T-helper 22 cell (primary cell): ENCODE measurements around the gene PPP2R2C.

Experiments used
- DNase-seq: peaks from one replicate; pipeline ENCODE4 v3.0.0-alpha.2; 2020; ENCODE audit warnings: low read depth

The PPP2R2C gene

DNA sequence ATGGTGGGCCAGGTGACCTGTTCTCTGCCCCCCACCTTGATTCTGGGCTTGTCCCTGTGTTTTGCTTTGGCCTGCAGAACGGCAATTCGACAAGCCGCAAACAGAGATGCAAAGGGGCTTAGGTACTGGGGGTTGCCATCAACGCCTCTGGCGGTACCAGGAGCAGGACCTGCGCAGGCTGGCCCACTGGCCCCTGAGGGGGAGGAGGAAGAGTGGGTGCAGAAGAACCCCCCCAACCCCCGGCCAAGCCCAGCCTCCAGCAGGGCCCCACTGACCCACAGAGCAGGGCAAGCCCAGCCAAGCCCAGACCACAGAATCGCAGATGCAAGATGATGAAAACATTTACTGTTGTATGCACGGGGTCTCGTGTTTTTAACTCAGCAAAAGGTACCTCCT lies 89.4 kb downstream of the PPP2R2C start:
- no peak for DNase-seq

DNA sequence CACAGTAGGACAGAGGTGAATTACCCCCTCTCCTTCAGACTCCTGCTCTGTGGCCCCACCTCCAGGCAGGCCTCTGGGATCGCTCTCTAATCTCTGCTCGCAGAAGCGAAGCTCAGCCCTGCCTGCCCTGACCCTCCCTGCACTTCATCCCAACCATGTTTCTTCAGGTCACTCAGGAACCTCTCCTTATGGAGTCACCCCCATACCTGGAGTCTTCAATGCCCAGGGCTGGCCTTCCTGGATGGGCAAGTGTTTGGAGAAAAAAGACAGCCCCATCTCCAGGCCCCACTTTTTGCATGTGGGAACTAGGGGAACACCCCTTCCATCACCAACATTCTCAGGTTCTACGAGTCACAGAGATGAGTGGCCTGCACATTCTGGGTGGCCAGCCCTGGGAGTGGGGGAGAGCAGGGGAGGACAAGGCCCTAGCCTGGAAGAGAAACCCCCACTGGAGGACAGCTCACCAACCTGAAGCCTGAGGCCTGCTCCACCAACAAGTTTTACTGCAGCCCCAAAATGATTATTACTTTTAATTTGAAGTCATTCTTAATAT lies 90.8 kb downstream of the PPP2R2C start:
- DNase-seq = no peak

DNA sequence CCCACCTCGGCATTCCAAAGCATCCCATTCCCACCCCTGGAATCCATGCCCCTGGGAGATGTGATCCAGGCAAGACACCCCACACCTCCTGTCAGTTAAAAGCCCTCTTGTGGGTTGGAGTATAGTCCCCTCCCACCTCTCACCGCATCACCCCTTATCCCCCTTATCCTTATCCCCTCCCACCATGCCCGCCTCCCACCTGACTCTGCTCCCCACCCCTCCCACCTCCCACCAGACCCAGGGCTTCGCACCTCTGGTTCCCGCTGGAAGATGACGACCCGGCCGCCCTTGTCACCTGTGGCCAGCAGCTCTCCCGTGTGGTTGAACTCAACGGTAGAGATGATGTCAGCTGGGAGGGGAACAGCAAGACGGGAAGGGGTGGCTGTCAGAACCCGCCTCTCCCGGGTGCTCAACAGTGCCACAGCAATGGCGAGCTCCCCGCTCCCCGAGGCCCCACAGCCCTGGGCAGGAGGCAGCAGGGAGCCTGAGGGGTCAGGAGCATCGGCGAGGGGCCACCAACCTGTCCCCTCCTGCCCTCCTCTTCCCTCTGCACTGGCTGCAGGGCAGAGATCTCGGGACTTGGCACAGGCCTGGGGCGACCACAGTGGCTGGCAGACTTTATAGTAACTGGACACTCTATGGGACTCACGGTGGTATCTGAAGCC lies 91.5 kb downstream of the PPP2R2C start:
- DNase-seq = no peak

DNA sequence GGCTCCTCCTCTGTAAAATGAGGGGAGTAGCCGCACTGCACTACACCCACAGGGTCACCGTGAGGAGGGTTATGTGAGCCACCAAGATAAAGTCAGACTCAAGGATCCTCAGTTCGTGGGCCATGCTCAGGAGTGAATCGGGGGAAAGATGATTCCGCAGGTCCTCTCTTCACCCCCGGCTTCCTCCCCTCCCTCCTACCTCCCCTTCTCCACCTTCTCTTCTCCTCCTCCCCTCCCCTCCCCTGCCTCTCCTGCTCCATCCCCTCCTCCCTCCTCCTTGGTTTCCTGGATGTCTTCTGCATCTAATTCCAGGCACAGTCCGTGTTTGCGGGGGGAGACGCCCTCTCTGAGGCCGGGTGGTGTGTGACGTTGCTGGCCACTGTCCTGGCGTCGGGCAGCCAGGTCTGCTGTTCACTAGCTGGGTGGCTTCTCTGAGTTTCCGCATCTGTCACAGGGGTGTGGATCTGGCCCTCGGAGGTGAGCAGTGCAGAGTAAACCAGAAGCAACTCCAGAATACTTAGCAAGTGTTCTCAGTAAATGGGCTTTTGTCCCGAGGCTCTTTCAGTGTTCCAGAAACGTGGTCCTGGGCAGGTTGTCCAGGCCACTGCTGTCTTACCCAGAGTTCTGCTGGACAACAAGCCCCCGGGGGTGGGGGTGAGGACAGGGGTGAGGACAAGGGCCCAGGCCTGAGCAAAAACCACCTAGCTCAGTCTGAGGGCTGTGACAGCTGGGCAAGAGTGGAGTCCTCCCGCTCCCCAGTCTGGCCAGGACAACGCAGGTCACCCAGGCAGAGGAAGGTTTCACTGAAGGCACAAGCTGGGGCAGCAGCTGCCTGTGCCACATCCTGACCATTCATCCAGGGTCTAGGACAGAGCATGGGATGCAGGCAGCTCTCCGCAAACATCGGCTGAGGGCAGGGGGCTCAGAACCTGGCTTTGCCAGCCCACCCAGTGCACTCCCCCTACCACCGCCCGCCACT lies 92.4 kb downstream of the PPP2R2C start:
- DNase-seq = no peak

DNA sequence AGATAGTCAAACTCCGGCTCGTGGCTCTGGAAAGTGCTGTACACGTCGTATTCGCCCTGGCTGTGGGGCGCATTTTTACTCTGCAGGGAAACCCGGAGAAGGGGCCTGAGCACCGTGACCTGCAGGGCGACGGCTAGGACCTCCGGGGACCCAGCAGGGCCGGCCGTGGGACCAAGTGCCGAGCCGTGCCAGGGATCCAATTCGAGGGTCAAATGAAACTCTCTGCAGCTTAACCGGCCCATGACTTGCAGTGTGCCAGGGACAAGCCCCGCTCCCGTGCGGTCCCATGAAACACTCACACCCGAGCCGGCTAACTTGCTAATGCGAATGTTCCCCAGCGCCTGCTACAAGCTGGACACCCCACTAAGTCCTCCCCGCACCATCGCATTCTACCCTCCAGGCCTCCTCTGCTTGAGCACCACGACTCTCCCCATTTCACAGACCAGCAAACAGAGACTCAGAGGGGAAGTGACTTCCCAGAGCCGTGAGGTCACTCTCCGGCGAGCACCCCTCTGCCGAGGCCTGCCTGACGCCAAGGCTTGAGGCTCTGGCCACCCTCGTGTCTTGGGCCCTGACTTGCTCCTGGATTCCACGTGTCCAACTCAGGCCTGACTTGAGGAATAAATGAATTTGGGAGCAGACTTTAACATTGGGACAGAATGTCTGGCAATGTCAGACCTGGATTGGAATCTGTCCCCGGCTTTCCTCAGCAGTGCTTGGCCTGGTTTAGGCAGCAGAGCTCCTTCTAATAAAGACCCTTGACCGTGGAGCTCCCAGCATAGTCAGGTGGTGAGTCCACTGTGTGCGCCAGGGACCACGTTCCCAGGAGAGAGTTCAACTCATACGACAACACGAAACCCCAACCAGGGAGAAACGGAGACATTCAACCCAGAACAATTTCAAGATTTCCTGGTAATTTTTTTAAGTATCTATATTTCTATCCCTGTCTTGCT lies 93.6 kb downstream of the PPP2R2C start:
- no peak for DNase-seq

DNA sequence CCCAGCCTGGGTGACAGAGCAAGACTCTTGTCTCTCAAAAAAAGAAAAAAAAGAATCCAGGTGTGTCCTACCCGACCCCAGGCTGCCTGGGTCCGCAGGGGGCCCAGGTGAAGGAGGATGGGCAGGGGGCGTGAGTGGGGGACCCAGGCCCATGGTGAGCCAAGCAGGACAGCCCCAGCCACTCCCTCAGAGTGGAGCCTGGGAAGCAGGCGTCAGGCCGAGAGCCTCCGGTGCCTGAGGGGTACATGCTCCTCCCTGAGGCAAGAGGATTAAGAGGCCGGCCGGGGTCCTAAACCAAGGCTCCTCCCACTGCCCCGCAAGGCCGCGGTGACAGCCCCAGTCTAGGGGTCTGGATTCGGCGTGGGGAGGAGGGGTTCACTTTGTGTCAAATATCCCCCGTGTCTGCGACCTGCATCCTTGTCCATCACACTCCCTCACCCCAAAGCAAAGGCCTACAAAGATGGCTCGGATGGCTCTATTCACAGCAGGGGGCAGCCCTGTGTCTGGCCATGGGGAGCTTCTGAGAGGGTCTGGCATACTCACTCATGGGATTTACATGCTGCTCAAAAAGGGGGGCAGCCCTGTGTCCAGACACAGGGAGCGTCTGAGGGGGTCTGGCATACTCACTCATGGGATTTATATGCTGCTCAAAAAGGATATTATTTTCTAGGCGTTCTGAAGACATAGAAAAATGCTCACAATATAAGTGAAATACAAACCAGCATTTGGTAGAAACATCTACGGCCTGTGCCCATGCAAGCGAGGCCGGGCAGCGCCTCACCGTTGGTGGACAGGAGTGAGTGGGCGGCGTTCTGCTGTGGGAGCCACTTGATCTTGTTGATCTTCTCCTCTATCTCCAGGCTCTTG lies 94.6 kb downstream of the PPP2R2C start:
- DNase-seq = no peak

DNA sequence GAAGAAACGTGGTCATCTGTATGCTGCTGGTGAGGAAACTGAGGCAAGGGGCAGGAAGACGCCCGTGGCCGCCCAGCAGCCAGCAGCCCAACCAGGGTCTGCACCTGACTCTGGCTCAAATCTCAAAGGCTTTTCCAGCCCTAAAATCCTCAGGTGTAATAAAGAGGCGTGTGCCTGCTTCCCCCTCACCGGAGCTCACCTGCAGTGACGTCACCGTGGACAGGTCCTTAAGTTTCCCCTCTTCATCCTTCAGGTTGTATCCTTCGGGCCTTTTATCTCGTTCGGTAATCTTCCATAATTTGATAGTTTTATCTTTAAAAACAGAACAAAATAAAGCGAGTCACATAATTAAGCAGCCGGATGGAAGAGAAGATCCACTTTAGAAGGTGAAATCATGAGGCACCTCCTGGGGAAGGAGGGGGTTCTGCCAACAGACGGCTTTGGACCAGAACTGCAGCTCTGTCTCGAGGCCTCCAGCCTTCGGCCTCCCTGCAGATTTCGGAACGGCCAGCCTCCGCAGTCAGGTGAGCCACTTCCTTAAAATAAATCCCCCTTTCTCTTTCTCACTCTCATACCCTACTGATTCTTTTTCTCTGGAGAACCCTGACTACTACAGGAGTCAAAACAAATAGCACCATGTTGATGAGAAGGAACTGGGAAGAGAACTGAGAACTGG lies 96.7 kb downstream of the PPP2R2C start:
- no peak for DNase-seq

DNA sequence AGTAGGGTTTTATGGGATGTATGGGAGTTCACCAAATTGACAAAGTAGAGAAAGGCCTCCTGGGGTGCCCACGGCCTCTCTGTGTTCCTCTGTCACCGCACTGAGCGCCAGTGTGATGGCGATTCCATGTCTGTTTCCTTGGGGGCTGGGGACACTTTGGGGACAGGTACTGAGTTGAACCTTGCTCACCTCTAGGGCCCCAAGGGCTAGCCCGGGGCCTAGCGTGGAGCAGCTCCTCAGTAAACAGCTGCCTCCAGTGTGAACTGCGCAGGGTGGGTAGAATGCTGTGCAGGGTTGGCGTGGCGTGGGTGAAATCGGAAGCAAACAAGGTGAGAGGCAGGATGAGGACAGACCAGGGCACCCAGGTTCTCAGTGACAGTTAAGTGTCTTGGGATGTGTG lies 97.8 kb downstream of the PPP2R2C start:
- DNase-seq = no peak

DNA sequence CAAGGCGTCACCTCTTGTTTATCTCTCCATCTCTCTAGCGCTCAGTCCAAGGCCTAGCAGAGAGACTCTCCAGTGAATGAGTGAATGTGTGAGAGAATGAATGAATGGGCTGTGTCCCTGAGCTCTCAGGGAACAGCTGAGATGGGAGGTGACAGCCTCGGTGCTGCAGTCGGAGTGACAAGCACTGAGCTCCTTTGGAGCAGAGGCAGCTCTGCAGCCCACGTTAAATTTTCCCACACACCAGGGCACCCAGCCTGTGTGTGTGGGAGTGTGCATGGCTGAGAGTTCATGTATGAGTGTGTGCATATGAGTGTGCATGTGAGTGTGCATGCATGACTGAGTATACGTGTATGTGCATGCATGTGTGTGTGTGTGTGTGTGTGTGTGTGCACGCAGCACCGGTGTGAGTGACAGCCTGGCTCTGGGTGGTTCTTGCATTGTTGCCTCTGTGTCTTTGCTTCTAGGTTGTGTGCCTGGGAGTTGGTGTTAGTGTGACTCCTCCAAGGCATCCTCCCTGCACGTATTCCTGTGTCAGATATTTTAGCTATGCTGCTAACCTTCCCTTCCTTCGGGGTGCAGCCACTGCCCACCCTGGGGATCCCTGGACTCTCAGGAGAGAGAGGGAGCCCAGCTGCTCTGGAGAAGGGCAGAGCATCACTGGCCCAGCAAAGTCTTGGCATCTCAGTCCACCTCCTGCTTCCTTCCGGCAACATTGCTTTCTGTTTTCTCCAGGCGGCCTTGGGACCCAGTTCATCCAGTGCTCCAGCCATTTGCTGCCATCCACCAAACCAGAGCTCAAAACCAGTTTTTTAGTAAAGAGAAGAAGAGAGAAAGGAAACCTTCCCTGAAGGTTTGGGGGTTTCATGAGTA lies 98.6 kb downstream of the PPP2R2C start:
- DNase-seq = no peak

DNA sequence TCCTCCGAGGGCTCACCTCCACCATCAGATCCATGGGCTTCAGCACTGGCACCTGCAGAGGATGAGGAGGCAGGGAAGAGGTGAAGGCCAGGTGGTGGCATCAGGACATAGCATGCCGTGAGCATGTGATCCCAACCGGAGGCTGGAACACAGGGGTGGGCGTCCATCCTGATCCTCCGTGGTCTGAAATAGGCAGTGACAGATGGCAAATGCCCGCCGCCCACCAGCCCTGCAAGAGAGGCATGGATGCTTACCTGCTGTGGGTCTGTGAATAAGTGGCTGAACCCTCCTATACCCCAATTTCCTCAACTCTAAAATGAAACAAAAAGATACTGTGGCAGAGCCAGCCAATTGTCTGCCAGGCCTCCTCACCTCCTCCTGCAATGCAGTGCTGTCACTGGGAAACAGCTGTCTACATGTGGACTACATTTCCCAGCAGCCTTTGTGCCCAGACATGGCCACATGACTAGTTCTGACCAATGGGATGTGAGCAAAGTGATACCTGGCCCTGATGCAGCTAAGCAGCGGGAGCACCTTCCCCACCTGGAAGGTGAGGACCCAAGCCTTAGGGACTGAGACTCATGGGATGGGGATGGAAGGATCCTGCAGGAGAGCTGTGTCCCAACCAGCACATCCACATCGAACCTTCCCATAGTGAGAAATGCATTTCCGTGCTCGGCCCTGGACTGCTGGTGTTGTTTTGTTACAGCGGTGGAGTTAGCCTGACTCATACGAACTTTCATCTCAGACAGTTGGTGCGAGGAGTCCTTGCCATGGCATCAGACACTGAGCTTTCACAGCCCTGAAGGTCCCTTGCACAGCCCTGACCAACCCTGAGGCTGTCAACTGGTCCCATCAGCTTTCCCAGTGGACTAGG lies 99.5 kb downstream of the PPP2R2C start:
- DNase-seq = no peak

DNA sequence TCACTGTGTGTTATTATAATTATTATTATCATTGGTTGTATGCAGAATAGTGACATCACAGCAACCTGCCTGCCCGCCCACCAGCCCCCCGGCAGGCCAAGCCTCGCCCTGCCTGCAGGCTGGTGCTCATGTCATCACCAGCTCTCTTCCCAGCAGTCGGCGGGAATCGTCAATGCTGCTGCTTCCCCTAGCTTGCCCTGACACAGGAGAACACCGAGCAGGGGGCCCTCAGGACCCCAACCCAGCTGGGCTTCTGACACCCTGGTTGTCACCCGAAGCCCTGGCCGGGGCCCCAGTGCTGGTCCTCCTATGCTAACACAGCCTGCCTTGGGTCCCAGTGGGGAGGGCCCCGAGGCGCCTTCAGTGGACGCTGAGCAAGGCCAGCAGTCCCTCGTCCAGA lies 100.6 kb downstream of the PPP2R2C start:
- no peak for DNase-seq

DNA sequence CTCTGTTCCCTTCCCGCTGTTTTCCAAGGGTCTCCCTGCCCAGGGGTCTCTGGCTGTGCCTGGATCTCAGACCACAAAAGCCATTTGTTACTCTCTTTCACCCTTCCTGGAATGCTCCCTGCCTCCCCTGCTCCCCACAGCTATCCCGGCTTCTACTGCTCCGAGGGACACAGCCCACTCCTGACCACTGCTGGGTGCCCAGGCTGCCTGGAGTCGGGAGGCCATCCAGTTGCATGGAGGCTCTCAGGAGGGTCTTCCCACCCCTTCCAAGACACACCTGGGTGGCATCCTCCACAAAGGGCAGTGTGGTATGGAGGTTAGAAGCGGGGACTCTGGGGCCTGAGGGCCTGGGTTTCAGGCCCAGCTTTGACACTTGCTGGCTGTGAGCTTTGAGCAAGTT lies 101.1 kb downstream of the PPP2R2C start:
- no peak for DNase-seq

DNA sequence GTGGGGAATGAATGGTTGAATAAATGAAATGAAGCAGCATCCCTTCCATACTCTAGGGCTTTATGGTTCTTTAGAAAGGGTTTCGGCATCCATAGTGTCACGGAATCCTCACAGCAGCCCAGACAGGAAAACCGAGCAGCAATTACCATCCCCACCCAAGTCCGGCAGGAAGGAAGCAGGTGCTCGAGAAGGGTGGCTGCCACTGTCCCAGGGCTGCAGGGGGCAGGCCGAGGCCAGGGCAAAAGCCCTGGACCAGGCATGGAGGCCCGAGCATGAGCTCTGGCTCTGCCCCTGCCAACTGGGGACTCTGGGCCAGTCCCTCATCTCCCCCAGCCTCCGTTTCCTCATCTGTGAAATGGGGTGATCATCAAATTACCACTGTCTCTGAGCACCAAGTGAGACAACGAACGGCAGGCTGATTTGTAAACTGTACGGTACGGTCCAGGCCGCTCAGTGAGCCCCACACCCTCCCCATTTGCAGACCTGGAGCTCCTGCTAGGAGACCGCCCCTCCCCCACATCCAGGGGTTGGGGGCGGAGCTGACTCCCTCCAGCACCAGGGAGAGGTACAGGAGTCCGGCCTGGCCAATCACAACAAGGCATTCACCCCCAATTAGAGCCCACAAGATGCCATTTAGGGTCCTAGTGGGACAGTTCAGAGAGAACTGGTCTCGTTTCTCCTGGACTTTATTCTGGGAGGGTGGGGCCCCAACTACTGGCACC lies 102.3 kb downstream of the PPP2R2C start:
- DNase-seq = no peak

DNA sequence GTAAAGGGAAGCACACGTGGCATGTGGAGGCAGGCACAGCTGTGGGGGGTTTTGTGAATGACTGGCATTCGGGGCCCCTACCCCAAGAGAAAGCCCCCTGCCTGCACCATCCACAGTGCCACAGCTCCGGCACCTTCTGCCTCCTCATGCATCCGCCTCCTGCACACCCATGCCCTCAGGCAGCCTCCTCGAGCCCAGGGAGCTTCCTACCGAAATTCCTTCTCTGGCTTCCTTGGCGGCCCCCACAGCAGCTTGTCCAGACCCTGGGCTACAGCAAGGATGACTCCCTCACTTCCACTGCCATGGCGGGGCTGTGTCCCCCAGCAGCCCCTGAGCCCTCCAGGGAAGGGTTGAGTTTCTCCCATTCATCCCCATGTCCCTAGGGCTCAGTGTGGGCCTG lies 102.9 kb downstream of the PPP2R2C start:
- DNase-seq = no peak

DNA sequence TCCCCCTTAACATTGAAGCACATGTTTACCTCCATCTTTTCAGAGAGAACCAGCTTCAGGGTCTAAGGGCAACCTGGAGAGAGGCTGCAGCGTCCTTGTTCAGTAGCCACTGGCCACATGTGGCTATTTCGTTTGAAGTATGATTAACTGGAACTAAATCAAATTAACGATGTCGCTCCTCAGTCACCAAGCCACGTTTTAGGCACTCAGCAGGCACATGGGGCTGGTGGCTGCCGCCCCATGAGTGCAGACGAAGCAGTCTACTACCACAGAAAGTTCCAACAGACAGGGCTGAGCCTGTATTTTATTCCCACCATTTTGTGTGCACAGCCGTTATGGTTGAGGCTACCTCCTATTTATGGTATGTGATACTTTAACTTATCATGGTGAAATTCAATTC lies 103.4 kb downstream of the PPP2R2C start:
- DNase-seq = no peak

DNA sequence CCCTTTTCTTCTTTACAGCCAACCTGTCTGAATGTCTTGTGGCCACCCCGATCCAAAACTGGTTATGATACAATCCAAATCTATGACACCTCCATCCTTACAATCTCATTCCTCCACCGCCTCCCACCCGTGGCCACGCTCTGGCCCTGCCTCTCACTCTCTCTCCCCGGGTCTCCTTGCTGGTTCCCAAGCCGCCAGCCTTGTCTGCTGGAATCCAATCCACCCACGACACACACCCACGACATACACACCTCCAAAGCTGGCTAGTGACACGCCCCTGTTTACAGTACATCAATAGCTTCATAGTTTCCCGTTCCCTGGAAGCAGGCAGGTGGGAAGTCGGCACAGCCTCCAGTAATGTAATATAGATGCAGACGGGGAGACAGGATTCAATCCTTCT lies 103.8 kb downstream of the PPP2R2C start:
- DNase-seq = no peak

DNA sequence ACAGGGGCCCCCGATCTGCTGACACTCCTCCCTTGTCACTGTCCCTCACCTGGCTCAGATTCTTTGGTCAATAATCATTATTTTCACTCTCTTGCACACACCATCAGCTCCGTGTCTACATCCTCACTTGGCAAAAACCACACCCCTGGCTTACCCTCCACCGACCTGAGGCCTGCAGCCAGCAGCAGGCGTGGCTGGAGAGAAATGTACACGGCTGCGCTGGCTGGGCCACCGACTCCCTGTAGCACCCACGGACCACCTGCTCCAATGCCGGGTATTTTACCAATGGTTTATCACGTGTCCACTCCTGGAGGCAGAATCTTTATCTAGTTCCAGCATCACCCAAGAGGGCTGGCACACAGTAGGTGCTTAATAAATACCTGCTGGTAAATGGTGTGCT lies 104.3 kb downstream of the PPP2R2C start:
- DNase-seq = no peak

DNA sequence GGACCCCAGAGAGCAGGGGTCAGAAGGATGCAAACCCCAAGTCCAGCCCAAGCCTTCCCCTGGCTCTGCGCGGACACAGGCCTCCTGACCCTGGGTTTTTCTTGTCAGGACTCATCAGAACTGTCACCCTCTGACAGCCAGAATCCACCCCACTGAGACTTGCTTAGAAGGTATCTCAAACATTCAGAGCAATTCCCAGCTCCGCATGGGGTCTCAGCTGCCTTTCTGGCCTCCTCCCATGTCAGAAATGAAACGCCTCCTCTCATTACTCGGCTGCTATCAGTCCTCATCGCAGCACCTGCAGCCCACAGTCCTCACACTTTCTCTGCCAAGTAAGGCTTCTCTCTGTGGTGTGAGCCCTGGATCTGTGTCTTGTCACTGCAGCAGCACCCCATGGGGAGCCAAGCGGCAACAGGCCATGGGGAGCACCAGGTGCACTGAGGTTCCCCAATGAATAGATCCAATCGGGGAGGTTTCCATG lies 105.0 kb downstream of the PPP2R2C start:
- no peak for DNase-seq
